GM10266 (cell line): Measurements from ENCODE around the gene MACF1.
A peak's percentile ranks its signal among the peaks of the same experiment; 100 is the strongest.

ENCODE experiments used
- DNase-seq: peaks from one replicate; pipeline ENCODE4 v3.0.0; 2012; ENCODE audit errors: extremely low spot score
- TF ChIP-seq, protein P1 (sequence below): IDR thresholded peaks from 2 replicates; pipeline ENCODE4 v1.5.1; 2012; ENCODE audit warnings: mild to moderate bottlenecking, low read depth; ENCODE audit not compliant: control insufficient read depth, insufficient read depth; ENCODE audit errors: missing control alignments

The MACF1 gene

DNA sequence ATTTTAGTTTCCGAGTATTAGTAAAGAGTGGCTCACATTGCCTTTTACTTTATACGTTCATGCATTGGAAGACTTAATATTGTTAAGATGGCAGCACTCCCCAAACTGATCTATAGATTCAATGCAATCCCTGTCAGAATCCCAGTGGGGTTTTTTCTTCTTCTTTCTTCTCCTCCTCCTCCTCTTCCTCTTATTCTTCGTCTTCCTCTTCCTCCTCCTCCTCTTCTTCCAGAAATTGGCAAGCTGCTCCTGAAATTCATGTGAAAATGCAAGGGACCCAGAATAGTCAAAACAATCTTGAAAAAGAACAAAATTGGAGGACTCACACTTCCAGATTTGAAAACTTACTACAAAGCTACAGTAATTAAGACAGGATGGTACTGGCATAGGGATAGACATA is 23.2 kb upstream of the MACF1 start:
- no peak for DNase-seq
- TF ChIP-seq, protein P1, sequence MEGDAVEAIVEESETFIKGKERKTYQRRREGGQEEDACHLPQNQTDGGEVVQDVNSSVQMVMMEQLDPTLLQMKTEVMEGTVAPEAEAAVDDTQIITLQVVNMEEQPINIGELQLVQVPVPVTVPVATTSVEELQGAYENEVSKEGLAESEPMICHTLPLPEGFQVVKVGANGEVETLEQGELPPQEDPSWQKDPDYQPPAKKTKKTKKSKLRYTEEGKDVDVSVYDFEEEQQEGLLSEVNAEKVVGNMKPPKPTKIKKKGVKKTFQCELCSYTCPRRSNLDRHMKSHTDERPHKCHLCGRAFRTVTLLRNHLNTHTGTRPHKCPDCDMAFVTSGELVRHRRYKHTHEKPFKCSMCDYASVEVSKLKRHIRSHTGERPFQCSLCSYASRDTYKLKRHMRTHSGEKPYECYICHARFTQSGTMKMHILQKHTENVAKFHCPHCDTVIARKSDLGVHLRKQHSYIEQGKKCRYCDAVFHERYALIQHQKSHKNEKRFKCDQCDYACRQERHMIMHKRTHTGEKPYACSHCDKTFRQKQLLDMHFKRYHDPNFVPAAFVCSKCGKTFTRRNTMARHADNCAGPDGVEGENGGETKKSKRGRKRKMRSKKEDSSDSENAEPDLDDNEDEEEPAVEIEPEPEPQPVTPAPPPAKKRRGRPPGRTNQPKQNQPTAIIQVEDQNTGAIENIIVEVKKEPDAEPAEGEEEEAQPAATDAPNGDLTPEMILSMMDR = no peak

DNA sequence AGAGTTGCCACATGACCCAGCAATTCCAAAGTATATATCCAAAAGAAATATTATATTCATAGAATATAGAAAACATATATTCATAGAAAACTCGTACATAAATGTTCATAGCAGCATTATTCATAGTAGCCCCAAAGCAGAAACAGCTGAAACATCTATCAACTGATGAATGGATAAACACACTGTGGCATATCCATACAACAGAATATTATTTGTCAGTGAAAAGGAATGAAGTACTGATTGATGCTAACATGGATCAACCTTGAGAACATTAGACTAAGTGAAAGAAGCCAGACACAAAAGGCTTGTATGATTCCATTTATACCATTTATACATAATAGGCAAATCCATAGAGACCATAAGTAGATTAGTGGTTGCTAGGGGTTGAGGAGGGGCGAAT is 21.7 kb upstream of the MACF1 start:
- DNase-seq = no peak
- TF ChIP-seq, protein P1 = no peak

DNA sequence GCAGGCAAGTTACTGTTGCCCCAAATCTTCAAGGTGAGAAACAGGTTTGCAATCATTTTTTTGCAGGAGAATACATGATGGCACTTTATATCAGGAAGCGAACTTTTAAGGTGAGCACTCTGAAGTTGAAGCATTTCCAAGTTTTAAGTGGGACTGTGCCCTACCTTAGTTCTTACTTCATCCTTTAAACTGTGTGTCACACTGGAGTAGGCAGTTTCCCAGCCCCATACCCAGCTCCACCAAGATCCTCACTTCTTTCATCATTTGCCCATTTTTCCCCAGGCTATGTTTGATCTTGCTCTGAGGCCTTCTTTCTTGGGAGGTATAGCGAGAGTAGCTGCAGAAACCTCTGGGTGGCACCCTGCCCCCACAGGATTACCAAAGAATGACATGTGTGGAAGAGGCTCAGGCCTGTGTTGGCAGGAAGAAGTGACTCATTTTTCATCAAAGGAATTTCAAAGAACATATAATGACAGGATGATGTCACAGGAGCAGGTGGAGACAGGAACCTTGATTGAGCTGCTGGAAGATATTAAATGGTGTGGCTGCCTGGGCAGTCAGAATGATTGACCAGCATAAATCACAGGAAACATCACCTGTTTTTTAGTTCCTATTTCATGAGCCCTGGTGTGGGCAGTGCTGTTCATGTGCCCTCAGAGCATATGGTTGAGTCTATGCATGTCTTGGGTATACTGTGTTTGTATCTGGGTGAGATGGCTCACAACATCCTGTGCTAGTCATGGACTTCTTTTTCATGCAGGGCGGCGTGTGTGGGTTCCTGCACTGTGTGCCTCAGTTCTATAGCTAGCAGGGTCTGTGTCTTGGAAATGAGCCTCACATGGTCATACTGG is 20.8 kb upstream of the MACF1 start:
- no peak for DNase-seq

DNA sequence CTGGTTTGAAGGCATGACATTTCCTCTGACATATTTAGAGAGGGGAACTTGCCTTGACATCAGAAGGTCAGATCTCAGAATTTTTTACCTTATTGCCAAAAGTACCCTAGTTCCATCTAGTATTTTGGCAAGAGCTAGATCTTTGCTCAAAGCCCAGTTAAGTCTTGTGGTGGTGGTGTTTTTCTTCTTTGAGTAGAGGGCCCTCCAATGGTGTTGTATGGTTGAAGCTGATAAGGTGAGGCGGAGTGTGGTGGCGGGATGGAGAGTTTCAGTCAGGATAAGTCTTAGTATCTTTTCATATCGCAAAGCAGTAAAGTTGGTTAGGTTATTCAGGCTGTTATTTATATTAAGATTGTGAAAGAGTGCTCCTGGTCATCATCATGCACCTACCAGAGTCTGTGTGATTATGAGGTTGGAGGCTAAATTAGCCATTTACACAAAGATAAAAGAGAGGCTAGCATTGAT is 20.1 kb upstream of the MACF1 start:
- TF ChIP-seq, protein P1 = no peak
- no peak for DNase-seq

More for the DNA sequence above, 20.8 kb upstream of the MACF1 start:
- TF ChIP-seq, protein P1 = peak; percentile 37

DNA sequence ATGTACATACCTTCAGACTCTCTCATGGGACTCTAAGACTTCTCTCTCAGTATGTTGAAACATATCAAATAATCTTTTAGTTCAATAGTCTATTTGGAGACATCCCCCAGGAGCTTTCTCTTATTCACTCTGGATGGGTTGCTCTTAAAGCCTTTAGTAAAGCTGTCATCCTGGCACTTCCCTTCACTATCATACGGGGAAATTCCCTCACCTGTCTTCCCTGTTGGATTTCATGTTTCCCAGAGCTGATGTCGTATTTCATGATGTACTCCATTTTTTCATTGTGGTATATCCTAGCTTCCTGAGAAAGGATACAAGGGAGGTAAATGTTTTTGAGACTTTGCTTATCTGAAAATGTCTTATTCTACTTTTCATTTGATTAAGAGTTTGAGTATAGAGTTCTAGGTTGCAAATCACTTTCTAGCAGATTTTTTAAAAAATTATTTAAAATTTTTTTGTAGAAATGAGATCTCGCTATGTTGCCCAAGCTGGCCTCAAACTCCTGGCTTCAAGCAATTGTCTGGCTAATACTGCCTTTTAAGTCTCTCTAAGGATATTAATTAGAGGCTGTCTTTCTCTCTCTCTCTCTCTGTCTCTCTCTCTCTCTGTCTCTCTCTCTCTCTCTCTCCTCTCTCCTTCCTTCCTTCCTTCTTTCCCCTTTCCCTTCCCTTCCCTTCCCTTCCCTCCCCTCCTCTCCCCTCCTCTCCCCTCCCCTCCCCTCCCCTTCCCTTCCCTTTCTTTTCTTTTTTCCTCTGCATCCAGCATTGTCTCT is 17.0 kb upstream of the MACF1 start:
- TF ChIP-seq, protein P1 = no peak
- no peak for DNase-seq

DNA sequence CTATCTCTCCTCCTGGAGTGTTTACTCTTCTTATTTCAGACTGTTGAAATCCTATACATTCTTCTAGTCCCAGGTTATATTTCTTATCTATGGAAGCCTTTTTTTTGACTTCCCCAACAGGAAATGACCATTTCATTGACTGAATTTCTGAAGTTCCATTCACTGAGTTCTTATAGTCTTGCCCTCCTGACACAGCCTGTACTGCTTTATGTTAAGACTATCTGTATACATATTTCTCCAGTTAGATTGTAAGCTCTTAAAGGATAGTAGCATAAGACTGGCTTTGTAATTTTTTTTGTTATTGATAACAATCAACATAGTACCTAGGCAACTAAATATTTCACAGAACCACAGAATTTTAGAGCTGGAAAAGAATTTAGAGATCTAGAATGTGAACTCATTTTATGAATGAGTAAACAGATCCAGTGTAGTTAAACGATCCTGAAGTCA is 14.9 kb upstream of the MACF1 start:
- DNase-seq = no peak
- TF ChIP-seq, protein P1 = no peak
